Measurements from ENCODE around the gene ARMS2.

Gene ARMS2

DNA sequence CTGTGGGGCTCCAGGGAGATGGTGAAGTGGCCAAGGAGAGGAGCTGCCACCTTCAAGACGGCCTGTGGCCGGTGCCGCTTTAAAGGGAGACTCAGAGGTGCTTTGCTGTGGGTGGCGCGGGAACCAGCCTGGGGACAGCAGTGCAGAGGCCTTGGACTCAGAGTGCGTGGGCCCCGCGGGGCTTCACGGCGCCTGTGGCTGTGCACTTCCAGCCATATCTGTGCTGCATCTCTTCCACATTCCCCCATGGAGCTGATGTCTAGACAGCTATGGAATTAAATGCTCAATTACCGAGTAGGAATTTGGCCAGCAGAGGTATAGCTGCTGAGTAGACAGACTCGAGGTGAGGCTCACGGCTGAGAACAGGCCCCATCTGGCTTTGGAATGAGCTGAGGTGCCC lies 48.6 kb downstream of the ARMS2 start:
- TF ChIP-seq, protein P1, sequence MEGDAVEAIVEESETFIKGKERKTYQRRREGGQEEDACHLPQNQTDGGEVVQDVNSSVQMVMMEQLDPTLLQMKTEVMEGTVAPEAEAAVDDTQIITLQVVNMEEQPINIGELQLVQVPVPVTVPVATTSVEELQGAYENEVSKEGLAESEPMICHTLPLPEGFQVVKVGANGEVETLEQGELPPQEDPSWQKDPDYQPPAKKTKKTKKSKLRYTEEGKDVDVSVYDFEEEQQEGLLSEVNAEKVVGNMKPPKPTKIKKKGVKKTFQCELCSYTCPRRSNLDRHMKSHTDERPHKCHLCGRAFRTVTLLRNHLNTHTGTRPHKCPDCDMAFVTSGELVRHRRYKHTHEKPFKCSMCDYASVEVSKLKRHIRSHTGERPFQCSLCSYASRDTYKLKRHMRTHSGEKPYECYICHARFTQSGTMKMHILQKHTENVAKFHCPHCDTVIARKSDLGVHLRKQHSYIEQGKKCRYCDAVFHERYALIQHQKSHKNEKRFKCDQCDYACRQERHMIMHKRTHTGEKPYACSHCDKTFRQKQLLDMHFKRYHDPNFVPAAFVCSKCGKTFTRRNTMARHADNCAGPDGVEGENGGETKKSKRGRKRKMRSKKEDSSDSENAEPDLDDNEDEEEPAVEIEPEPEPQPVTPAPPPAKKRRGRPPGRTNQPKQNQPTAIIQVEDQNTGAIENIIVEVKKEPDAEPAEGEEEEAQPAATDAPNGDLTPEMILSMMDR (IDR thresholded peaks at IDR 0.05; ENCODE audit: extremely low read depth, missing control alignments) = no peak
- no peak for DNase-seq (ENCODE audit: low spot score)

- no peak for DNase-seq (ENCODE audit: low spot score)
- TF ChIP-seq, protein P1 (IDR thresholded peaks at IDR 0.05; ENCODE audit: extremely low read depth, missing control alignments) = no peak
These were observed 49.6 kb downstream of the ARMS2 start for GRCh38 chr10:122503886-122504609.

DNA sequence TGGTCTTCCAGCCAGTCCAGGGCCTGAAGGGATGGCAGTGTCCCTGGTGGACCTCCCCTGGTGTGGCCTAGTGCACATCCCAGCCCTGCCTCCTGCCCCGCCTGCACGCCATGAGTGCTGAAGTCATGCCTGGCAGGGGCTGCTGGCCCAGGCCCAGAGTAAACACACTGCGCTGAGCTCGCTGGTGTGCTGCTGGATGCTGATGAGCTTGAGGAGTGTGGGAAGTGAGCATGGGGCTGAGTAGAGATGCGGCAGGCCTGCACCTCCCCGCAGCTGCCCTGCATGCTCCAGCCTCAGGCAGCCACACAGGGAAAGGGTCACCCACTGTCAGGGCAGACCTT lies 50.1 kb downstream of the ARMS2 start:
- no peak for DNase-seq (ENCODE audit: low spot score)

GRCh38 chr10:122505011-122505410 lies 50.6 kb downstream of the ARMS2 start:
- TF ChIP-seq, protein P1 (IDR thresholded peaks at IDR 0.05; ENCODE audit: extremely low read depth, missing control alignments) = no peak
- DNase-seq (ENCODE audit: low spot score) = no peak

More for the DNA sequence above, 50.1 kb downstream of the ARMS2 start:
- TF ChIP-seq, protein P1 (IDR thresholded peaks at IDR 0.05; ENCODE audit: extremely low read depth, missing control alignments) = no peak

DNA sequence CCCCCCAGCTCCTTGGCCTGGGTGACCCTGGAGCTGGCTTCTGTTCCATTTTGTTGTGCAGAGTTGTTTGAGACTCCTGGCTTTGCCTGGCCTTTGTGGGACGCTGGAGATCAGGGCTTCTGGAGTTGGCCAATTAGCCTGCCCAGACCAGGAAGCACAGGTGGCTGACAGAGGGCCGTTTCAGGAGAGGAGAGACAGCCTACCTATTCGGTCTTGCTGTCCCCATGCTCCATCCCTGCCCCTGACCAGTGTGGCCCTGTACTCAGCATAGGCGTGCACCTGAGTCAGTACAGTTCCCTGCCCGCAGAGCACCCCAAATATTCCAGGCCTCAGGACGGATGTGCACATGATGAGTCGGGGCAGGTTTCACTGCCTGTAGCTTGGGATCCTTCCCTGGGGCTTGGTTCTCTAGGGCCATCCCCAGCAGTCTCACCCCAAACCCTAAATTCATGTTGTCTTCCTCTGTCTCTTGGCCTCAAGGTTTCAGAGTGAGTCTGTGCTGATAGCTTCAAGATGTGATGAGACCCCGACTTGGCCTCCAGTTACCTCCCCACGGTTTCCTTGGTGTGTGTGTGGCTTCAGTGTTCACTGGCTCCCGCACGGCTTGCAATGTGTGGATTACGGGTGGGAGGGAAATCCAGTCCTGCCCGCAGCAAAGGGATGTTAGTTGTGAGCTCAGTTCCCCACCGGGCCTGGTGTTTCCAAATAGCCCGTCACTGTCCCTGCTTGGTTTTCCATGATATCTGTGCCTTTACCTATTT lies 51.6 kb downstream of the ARMS2 start:
- no peak for DNase-seq (ENCODE audit: low spot score)
- TF ChIP-seq, protein P1 (IDR thresholded peaks at IDR 0.05; ENCODE audit: extremely low read depth, missing control alignments) = no peak

Data from GM20000 (cell line).